RWPE1 (cell line): ENCODE measurements around the gene APOM.

Source experiments
- CTCF ChIA-PET: fragments of 350-600 bp; sonication (Branson Sonifier 250); formaldehyde crosslinking; extraction: SDS; loops from one replicate; lab custom pipeline; 2021; lab: Yijun Ruan, JAX
- POLR2A ChIA-PET: fragments of 400-600 bp; formaldehyde crosslinking; extraction: SDS; loops from one replicate; lab custom pipeline; 2020; ENCODE audit warnings: antibody characterized with exemption; ENCODE audit not compliant: low non-redundant PET; lab: Yijun Ruan, JAX
- DNase-seq: peaks from one replicate; pipeline ENCODE4 v3.0.0; 2012; ENCODE audit warnings: low spot score
- H3K27ac ChIP-seq: fragments of 450-650 bp; 2 replicates; pipeline ENCODE4 v1.5.1; 2017
- TF ChIP-seq, protein P1 (sequence below): fragments of 450-650 bp; conservative IDR thresholded peaks from 2 replicates; pipeline ENCODE4 v1.5.1; 2017; ENCODE audit warnings: low read depth, mild to moderate bottlenecking

The APOM gene

DNA sequence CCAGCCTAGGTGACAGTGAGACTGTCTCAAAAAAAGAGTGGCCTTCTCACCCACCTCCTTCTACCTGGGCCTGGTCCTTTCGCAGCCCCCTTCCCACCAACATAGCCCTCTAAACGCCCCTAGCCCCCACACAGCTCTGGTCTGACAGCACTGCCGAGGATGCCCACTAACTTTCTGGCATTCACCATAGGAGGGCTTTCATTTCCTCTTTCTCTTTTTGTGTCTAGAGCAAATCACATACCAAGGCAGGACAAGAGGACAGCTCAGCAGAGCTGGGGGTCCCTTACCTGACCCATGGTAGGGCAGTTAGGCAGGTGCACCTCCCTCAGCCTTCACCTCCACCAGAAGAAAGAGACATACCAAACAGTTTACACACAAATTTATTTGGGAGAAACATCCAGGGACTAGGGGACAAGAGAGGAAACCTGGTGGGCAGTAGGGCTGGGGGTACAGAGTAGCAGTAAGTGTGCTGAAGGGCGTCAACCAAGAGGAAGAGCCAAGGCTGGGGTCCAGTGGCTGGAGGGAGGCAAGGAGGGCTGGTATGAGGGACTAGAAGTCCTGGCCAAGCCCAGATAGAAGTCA, 20.7 kb downstream of the APOM start:
- no peak for DNase-seq
- TF ChIP-seq, protein P1, sequence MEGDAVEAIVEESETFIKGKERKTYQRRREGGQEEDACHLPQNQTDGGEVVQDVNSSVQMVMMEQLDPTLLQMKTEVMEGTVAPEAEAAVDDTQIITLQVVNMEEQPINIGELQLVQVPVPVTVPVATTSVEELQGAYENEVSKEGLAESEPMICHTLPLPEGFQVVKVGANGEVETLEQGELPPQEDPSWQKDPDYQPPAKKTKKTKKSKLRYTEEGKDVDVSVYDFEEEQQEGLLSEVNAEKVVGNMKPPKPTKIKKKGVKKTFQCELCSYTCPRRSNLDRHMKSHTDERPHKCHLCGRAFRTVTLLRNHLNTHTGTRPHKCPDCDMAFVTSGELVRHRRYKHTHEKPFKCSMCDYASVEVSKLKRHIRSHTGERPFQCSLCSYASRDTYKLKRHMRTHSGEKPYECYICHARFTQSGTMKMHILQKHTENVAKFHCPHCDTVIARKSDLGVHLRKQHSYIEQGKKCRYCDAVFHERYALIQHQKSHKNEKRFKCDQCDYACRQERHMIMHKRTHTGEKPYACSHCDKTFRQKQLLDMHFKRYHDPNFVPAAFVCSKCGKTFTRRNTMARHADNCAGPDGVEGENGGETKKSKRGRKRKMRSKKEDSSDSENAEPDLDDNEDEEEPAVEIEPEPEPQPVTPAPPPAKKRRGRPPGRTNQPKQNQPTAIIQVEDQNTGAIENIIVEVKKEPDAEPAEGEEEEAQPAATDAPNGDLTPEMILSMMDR: no peak
- ChIA-PET POLR2A (no interaction called here), CTCF (no interaction called here)
- H3K27ac ChIP-seq: no peak overlapping the region

DNA sequence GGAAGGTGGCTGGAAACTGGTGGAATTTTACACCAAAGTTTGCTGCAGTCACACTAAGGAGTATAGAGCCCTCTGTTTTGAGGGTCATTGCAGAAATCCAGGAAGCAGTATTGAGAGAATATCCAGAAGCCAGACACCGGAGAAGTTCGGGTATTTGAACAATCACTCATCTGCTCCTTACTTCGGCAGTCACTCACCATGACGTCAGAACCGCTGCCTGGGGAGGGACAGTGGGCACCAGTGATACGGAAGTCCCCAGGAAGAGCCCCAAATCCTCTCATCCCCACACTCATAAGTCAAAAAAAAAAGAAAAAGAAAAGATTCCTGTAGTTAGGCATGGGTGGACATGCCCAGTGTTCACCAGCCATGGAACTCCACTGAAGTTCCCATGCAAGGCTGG, 21.2 kb downstream of the APOM start:
- CTCF ChIA-PET: no interaction called here
- POLR2A ChIA-PET: no interaction called here
- no peak overlapping the region for H3K27ac ChIP-seq
- TF ChIP-seq, protein P1: no peak
- no peak for DNase-seq

DNA sequence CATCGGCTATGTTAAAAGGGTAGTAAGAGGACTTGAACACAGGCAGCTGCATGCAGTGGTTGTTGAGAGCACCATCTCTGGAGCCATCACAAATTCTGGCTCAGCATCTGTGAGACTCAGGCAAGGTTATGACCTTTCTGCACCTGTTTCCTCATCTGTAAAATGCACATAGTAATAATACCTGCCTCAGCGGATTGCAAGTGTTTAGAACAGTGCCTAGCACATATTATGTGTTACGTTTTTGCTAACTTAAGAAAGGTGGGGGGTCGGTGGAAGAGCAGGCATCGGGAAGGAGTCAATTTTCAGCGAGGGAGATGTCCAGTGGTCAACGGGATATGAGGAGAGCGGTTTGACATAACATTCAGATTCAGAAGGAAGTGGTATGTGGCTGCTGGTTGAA, 22.3 kb downstream of the APOM start:
- no peak for DNase-seq
- CTCF ChIA-PET: no interaction called here
- TF ChIP-seq, protein P1: no peak
- no peak overlapping the region for H3K27ac ChIP-seq
- POLR2A ChIA-PET: no interaction called here

- POLR2A ChIA-PET: interaction anchor here (0.7 kb wide), 1 partner anchor 180 kb away, joined by 3 read pairs; no protein-coding TSS in a partner anchor
- CTCF ChIA-PET: interaction anchor here (0.6 to 1.4 kb wide), 11 partner anchors 9 to 243 kb away, joined by 3 to 8 read pairs (median 4); no protein-coding TSS in a partner anchor
- peak; percentile 84 for DNase-seq
- H3K27ac ChIP-seq: peak within 1 kb of the TSS; percentile 82
- TF ChIP-seq, protein P1: peak; percentile 72
Measured at GRCh38 chr6:31680226-31681134, 24.8 kb downstream of the APOM start, which contains the start of gene LY6G5C. Gene LY6G5C, minus strand, starts transcription at chr6:31681067. Its CDS starts 694 bp downstream, at chr6:31680373.

DNA sequence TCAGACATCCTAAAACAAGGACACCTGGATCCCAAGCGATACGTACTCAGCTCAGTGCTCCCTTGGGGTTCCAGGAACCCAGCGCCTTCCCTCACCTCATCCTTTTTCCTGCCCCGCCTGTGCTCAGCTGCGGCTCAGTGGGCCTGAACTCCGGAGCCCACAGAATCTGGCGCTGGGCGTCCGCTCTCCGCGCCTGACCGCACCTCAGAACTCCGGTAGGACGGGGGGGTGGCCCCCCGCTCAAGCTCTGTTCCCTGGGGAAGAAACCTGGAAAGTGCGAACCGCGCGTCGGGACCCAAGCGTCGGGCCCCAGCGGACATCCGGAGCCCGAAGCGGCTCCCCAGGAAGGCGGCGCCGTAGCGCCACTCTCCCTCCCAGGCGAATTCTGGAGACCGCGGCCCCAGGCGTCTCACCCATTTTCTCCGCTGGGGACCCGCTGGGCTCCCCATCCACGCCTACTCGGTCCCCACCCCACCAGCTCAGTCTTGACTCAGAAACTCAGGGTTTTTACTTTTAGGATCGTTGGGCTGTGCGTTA, 25.5 kb downstream of the APOM start:
- peak overlapping the region; percentile 82 for H3K27ac ChIP-seq
- POLR2A ChIA-PET: interaction anchor here (0.7 kb wide), 1 partner anchor 179 kb away, joined by 3 read pairs; no protein-coding TSS in a partner anchor
- CTCF ChIA-PET: interaction anchor here (0.6 to 1.4 kb wide), 9 partner anchors 10 to 243 kb away, joined by 3 to 8 read pairs (median 4); no protein-coding TSS in a partner anchor
- DNase-seq: peak; percentile 43
- TF ChIP-seq, protein P1: no peak

GRCh38 chr6:31683591-31683990, 27.9 kb downstream of the APOM start:
- TF ChIP-seq, protein P1: no peak
- no peak for DNase-seq
- peak overlapping the region; percentile 36 for H3K27ac ChIP-seq
- POLR2A ChIA-PET: no interaction called here
- CTCF ChIA-PET: no interaction called here
